Naive B cell (primary cell): ENCODE data around the gene HIKESHI. TPM values are rescaled to one million over a fixed set of nuclear protein-coding genes. Genes with fewer than 3 reads are reported as not detected.

Experiments
- ATAC-seq, 2 donors: fragments of 150-1000 bp; cut with Tn5 transposase; 2 replicates each; pipeline ENCODE4 v1.10.0; 2021; ENCODE audit warnings: low read depth in 2 of 2, mild to moderate bottlenecking in 2 of 2, moderate library complexity in 2 of 2
- DNase-seq: peaks from one replicate; pipeline ENCODE4 v3.0.0; 2022
- H3K27ac Mint-ChIP-seq, 6 donors: one replicate each; pipeline ENCODE4 v1.8.0; 2020 to 2022; ENCODE audit warnings: mild to moderate bottlenecking in 6 of 6, mixed read lengths in 6 of 6, moderate library complexity in 5 of 6, inconsistent platforms in 2 of 6
- H3K27me3 Mint-ChIP-seq, 3 donors: one replicate each; pipeline ENCODE4 v1.8.0; 2021 to 2022; ENCODE audit warnings: mixed read lengths in 3 of 3, mild to moderate bottlenecking in 1 of 3
- H3K36me3 Mint-ChIP-seq, 2 donors: one replicate each; pipeline ENCODE4 v1.8.0; 2020 to 2022; ENCODE audit warnings: mixed read lengths in 2 of 2, inconsistent platforms in 1 of 2, mild to moderate bottlenecking in 1 of 2
- H3K4me1 Mint-ChIP-seq, 3 donors: one replicate each; pipeline ENCODE4 v1.8.0; 2020 to 2022; ENCODE audit warnings: mixed read lengths in 3 of 3, inconsistent platforms in 1 of 3, mild to moderate bottlenecking in 1 of 3, moderate library complexity in 1 of 3
- H3K4me3 Mint-ChIP-seq, 8 donors: one replicate each; pipeline ENCODE4 v1.8.0; 2020 to 2022; ENCODE audit warnings: mild to moderate bottlenecking in 8 of 8, mixed read lengths in 8 of 8, moderate library complexity in 8 of 8, inconsistent platforms in 2 of 8
- H3K9me3 Mint-ChIP-seq, 7 donors: one replicate each; pipeline ENCODE4 v1.8.0; 2020 to 2022; ENCODE audit warnings: mixed read lengths in 7 of 7, mild to moderate bottlenecking in 5 of 7, inconsistent platforms in 2 of 7, moderate library complexity in 1 of 7
- polyA plus RNA-seq, 6 donors: library from polyadenylated mRNA; unstranded; fragments of 300-500 nt; fragmentation: Illumina TruSeq; gene quantifications; one replicate each; pipeline ENCODE4 v1.2.3, GENCODE V29; 2021; ENCODE audit warnings: low read depth in 6 of 6

Gene HIKESHI, protein sequence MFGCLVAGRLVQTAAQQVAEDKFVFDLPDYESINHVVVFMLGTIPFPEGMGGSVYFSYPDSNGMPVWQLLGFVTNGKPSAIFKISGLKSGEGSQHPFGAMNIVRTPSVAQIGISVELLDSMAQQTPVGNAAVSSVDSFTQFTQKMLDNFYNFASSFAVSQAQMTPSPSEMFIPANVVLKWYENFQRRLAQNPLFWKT
- 100 to 1,000 TPM in 1 of 6 donors, 10 to 100 TPM in 5; 62.8 to 105 (median 76.9) TPM for polyA plus RNA-seq

GRCh38 chr11:86302092-86302793 lies at the start of gene HIKESHI:
TSS of gene HIKESHI (plus strand) at chr11:86302240. CDS start at chr11:86302449, 209 bp downstream.
- Mint-ChIP-seq H3K4me3 (peak within 1 kb of the TSS; percentile 96 to 100 (median 99)), H3K9me3 (no peaks in the 10 kb centered on the region), H3K27ac (peak within 1 kb of the TSS; percentile 95 to 98 (median 98)), H3K36me3 (no peaks in the 10 kb centered on the region), H3K4me1 (peaks cover 15 to 33% (median 19%) of the 10 kb centered on the region in 3 donors), H3K27me3 (peaks cover 0 to 12% (median 5%) of the 10 kb centered on the region in 3 donors)
- ATAC-seq (peak; percentile 99 to 100), DNase-seq (peak; percentile 76)

DNA sequence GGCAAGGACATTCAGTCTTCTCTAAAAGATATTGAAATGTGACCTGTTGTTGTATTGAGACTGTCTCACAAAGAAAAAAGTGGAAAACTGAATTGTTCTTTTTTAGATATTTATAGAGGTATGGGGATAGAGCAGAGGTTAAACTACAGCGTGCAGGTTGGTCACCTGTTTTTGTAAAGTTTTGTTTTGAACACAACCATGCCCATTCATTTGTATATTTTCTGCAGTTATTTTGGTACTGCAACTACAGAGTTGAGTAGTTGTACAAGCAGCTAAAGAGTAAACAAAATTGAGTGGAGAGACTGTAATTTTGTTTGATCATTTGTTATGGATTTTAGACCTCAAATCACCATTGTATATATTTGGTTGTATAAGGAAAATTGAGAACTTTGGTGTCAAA lies 46.1 kb upstream of the HIKESHI start:
- Mint-ChIP-seq H3K4me3 (no peak overlapping the region), H3K9me3 (no peaks in the 10 kb centered on the region), H3K4me1 (peaks cover 0 to 7% (median 6%) of the 10 kb centered on the region in 3 donors), H3K27ac (no peak overlapping the region), H3K36me3 (no peaks in the 10 kb centered on the region), H3K27me3 (no peaks in the 10 kb centered on the region)
- ATAC-seq (no peak), DNase-seq (no peak)

GRCh38 chr11:86256608-86257007 lies 45.4 kb upstream of the HIKESHI start:
- DNase-seq (no peak), ATAC-seq (no peak)
- H3K27me3 Mint-ChIP-seq: no peaks in the 10 kb centered on the region
- H3K4me1 Mint-ChIP-seq: peaks cover 0 to 6% (median 4%) of the 10 kb centered on the region in 3 donors
- H3K27ac Mint-ChIP-seq: peak overlapping the region in 1 of 6 donors; percentile 86
- no peak overlapping the region for H3K4me3 Mint-ChIP-seq
- H3K36me3 Mint-ChIP-seq: no peaks in the 10 kb centered on the region
- H3K9me3 Mint-ChIP-seq: no peaks in the 10 kb centered on the region

- Mint-ChIP-seq H3K27ac (no peak overlapping the region), H3K36me3 (no peaks in the 10 kb centered on the region), H3K27me3 (no peaks in the 10 kb centered on the region), H3K4me3 (no peak overlapping the region), H3K4me1 (peaks cover 0 to 4% (median 4%) of the 10 kb centered on the region in 3 donors), H3K9me3 (no peaks in the 10 kb centered on the region)
- ATAC-seq: no peak
- DNase-seq: no peak
Measured at GRCh38 chr11:86257446-86257845, 44.6 kb upstream of the HIKESHI start.

- Mint-ChIP-seq H3K36me3 (peaks cover 7 to 9% of the 10 kb centered on the region in 2 donors), H3K9me3 (no peaks in the 10 kb centered on the region), H3K27me3 (no peaks in the 10 kb centered on the region), H3K4me3 (no peak overlapping the region), H3K27ac (no peak overlapping the region), H3K4me1 (peaks cover 0 to 5% (median 4%) of the 10 kb centered on the region in 3 donors)
- DNase-seq: no peak
- no peak for ATAC-seq
Measured at GRCh38 chr11:86259730-86260129, 42.3 kb upstream of the HIKESHI start.

- no peak overlapping the region for H3K4me3 Mint-ChIP-seq
- peak overlapping the region in 2 of 6 donors; percentile 50 to 66 for H3K27ac Mint-ChIP-seq
- no peak for ATAC-seq
- H3K9me3 Mint-ChIP-seq: no peaks in the 10 kb centered on the region
- H3K4me1 Mint-ChIP-seq: peaks cover 0 to 5% (median 4%) of the 10 kb centered on the region in 3 donors
- no peaks in the 10 kb centered on the region for H3K27me3 Mint-ChIP-seq
- DNase-seq: no peak
- H3K36me3 Mint-ChIP-seq: peaks cover 7 to 9% of the 10 kb centered on the region in 2 donors
Measured at GRCh38 chr11:86261328-86261727, 40.7 kb upstream of the HIKESHI start.

DNA sequence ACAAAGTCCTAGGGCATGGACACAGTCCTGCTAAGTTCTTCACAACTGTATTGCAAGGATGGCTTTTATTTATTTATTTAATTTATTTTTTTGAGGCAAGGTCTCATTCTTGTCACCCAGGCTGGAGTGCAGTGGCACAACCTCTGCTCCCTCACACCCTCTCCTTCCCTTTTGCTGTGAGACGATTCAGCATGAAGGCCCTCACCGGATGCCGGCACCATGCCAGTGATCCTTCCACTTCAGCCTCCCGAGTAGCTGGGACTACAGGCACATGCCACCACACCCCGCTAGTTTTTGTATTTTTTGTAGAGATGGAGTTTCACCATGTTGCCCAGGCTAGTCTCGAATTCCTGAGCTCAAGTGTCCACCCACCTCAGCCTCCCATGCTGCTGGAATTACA lies 39.7 kb upstream of the HIKESHI start:
- H3K27me3 Mint-ChIP-seq: no peaks in the 10 kb centered on the region
- peak overlapping the region in 2 of 6 donors; percentile 4 to 11 for H3K27ac Mint-ChIP-seq
- peaks cover 7 to 9% of the 10 kb centered on the region in 2 donors for H3K36me3 Mint-ChIP-seq
- no peaks in the 10 kb centered on the region for H3K9me3 Mint-ChIP-seq
- ATAC-seq (no peak), DNase-seq (no peak)
- no peak overlapping the region for H3K4me3 Mint-ChIP-seq
- peaks cover 0 to 5% (median 4%) of the 10 kb centered on the region in 3 donors for H3K4me1 Mint-ChIP-seq

DNA sequence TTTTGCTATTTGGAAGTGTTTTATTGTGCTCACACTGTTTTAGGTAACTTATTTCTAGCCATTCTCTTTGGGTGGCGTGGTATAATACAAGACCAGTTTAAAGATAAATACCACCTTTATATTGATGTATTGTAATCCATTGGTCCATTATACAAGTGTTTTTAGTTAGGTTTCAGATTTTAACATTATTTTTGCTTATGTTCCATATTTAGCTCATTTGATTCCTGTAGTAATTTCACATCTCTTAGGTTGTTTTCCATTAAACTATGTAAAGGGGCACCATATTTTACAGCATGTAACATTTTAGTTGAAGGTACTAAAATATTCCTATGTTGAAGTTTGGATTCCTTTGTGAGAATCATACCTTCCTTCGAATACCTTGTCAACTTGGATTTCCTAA lies 37.4 kb upstream of the HIKESHI start:
- no peak overlapping the region for H3K4me3 Mint-ChIP-seq
- no peaks in the 10 kb centered on the region for H3K9me3 Mint-ChIP-seq
- peak overlapping the region in 1 of 6 donors; percentile 13 for H3K27ac Mint-ChIP-seq
- H3K27me3 Mint-ChIP-seq: no peaks in the 10 kb centered on the region
- peaks cover 0 to 5% (median 4%) of the 10 kb centered on the region in 3 donors for H3K4me1 Mint-ChIP-seq
- no peak for ATAC-seq
- DNase-seq: no peak
- peaks cover 11 to 13% of the 10 kb centered on the region in 2 donors for H3K36me3 Mint-ChIP-seq

DNA sequence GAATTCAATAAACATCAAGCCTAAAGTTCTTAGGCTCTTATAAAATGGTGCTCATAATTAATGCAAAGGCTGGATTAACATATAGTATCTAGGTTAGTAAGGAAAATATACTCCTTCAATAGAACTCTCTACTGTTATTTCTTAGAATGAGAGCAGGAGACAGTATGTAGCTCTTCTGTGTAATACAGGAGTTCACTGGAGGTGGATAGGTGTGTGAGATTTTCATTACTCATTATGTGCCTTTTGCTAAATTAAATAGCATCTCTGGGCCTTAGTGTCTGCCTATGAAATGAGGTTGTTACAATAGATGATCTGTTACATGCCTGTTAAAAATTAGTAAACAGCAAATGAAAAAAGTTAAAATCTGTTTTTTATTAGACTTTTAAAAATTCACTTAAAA lies 36.8 kb upstream of the HIKESHI start:
- Mint-ChIP-seq H3K27ac (no peak overlapping the region), H3K36me3 (peaks cover 16 to 18% of the 10 kb centered on the region in 2 donors), H3K4me3 (no peak overlapping the region), H3K9me3 (peaks cover 0 to 2% (median 0%) of the 10 kb centered on the region in 7 donors), H3K4me1 (peaks cover 4 to 7% (median 5%) of the 10 kb centered on the region in 3 donors), H3K27me3 (no peaks in the 10 kb centered on the region)
- no peak for DNase-seq
- no peak for ATAC-seq

- Mint-ChIP-seq H3K36me3 (peaks cover 10 to 13% of the 10 kb centered on the region in 2 donors), H3K4me1 (peaks cover 10 to 19% (median 11%) of the 10 kb centered on the region in 3 donors), H3K27ac (peak overlapping the region in 1 of 6 donors; percentile 30), H3K27me3 (no peaks in the 10 kb centered on the region), H3K4me3 (no peak overlapping the region), H3K9me3 (peaks cover 0 to 2% (median 0%) of the 10 kb centered on the region in 7 donors)
- DNase-seq (no peak), ATAC-seq (no peak)
Measured at GRCh38 chr11:86269645-86270044, 32.4 kb upstream of the HIKESHI start.

GRCh38 chr11:86274503-86274902 lies 27.5 kb upstream of the HIKESHI start:
- no peak for DNase-seq
- peak overlapping the region in 2 of 6 donors; percentile 29 to 63 for H3K27ac Mint-ChIP-seq
- no peaks in the 10 kb centered on the region for H3K27me3 Mint-ChIP-seq

GRCh38 chr11:86274999-86275398 lies 27.0 kb upstream of the HIKESHI start:
- H3K27ac Mint-ChIP-seq: peak overlapping the region in 2 of 6 donors; percentile 63 to 69
- DNase-seq: no peak
- no peak for ATAC-seq
- peaks cover 14 to 17% (median 17%) of the 10 kb centered on the region in 3 donors for H3K4me1 Mint-ChIP-seq
- H3K4me3 Mint-ChIP-seq: no peak overlapping the region
- no peaks in the 10 kb centered on the region for H3K27me3 Mint-ChIP-seq
- H3K9me3 Mint-ChIP-seq: peaks cover 0 to 4% (median 0%) of the 10 kb centered on the region in 7 donors
- H3K36me3 Mint-ChIP-seq: peaks cover 30 to 35% of the 10 kb centered on the region in 2 donors

More at GRCh38 chr11:86274503-86274902, 27.5 kb upstream of the HIKESHI start:
- ATAC-seq: peak in 1 of 2 donors; percentile 23
- Mint-ChIP-seq H3K4me3 (no peak overlapping the region), H3K36me3 (peaks cover 34% of the 10 kb centered on the region in 2 donors), H3K4me1 (peaks cover 15 to 19% (median 17%) of the 10 kb centered on the region in 3 donors), H3K9me3 (peaks cover 0 to 4% (median 0%) of the 10 kb centered on the region in 7 donors)

DNA sequence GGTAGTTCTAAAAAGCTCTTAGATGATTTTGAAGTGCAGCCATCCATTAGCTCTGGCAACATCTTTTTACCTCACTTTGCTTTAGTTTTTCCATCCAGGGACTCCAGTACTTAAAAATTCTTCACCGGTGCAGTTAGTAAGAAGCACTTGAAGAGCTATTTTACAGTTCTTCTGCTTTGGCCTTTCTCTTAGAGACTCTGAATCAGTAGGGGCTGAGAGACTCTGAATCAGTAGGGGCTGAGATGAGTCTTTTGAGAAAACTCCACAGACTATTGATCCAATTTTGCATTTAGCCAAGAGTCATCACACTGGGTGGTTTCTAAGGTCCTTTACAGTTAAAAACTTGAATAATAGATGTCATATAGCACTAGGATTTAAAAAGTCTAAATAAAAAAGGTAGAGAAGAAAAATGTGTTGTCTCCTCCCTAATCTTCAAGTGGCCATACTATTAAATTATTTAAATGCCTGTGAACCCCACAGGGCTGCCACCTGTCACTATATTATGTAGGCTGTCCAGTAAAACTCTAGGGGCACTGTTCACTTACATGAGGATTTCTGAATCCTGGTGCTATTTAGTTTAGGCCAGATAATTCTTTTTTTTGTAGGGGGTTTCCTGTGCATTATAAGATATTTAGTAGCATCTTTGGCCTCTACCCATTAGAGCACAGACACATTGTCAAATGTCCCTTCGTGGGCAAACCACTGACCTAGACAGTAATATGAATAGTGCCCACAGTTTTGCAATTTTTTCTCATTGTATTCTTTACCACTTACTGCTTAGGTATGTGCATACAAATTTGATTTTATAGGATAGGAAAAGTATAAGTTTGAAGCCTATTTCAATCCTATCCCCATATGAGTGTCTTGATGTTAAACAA lies 26.3 kb upstream of the HIKESHI start:
- Mint-ChIP-seq H3K9me3 (peaks cover 0 to 4% (median 0%) of the 10 kb centered on the region in 7 donors), H3K4me1 (peaks cover 11 to 17% (median 12%) of the 10 kb centered on the region in 3 donors), H3K27ac (peak overlapping the region in 1 of 6 donors; percentile 70), H3K4me3 (peak overlapping the region in 1 of 8 donors; percentile 22), H3K27me3 (no peaks in the 10 kb centered on the region), H3K36me3 (peaks cover 25 to 35% of the 10 kb centered on the region in 2 donors)
- no peak for DNase-seq
- ATAC-seq: no peak
